Urothelium cell line (cell line): ENCODE measurements around the gene CAMKK1.

Source experiments
- DNase-seq: peaks from one replicate; pipeline ENCODE4 v3.0.0; 2011; ENCODE audit warnings: low spot score, mixed read lengths
- FAIRE-seq: peaks from 2 replicates; lab custom pipeline; 2011; peaks lifted over from hg19 to GRCh38; lab: Jason Lieb, UNC

The CAMKK1 gene

DNA sequence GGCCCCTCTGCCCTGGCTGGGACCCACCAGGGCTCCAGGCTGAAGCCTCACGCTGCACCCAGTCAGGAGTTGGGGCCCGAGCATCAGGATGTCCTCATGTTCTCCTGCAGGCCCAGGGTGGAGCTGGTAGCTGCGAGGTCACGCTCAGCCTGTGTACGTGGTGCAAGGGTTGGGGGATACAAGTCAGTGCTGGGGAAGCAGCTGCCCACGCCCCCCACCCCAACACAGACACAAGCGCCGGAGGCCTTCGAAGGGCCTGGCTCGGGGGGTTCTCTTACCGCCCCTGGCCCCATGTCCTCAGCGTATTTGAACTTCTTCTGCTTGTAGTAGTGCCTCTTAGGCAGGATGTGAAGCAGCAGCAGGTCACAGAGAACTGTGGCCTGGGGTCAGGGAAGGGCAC is 4.9 kb upstream of the CAMKK1 start:
- DNase-seq (no peak), FAIRE-seq (no peak)

DNA sequence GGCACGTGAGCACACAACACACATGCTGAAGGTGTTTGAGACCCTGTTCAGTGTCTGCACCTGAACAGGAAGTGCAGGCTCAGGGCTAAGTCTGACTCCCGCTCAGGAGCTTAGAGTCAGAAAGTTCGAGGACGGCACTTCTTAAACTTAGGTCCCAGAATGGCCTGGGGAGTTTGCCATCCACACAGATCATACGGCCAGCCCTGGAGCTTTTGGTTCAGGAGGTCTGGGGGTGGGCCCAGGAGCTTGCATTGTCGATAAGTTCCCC is 4.0 kb upstream of the CAMKK1 start:
- FAIRE-seq: no peak
- DNase-seq: no peak

- no peak for FAIRE-seq
- DNase-seq: no peak
These were observed 3.5 kb upstream of the CAMKK1 start for GRCh38 chr17:3896108-3896967.

- DNase-seq (no peak), FAIRE-seq (no peak)
These were observed 2.5 kb upstream of the CAMKK1 start for GRCh38 chr17:3895354-3895753.

DNA sequence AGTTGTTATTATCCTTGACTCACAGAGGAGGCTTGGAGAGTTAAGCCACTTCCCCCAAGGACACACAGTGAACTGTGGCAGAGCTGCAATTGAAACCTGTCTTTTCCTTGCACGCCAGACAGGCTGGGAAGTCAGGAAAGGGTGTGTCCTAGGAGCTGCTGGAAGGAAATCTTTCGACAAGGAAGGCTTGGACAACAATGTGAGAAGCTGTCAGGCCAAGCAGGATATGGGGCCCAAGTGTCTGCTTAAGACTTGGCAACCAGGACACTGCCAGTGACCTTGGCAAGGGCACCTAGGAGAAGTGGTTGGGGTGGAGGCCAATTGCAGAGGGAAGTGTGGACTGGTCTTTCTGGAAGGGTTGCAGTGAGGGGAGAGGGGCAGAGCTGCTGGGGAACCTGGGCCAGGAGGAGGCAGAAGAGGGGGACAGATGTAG is 2.1 kb upstream of the CAMKK1 start:
- no peak for DNase-seq
- FAIRE-seq: no peak

DNA sequence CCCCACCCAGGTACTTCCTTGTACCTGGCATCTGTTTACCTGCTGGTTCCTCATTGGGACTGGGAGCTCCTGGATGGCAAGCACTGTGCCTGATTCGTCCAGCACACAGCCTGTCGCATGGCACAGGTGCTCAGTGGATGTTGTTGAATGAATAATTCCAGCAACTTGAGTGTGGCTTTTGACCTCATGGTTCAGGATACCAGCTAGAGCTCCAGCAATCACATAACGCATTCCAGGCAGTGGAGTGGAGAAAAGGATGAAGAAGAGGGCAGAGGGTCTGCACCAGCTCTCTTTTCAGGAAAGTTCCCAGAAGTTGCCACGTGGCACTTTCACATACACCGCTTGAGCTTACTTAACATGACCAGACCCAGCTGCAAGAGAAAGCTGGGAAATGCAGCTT is 1.3 kb upstream of the CAMKK1 start:
- no peak for DNase-seq
- no peak for FAIRE-seq

DNA sequence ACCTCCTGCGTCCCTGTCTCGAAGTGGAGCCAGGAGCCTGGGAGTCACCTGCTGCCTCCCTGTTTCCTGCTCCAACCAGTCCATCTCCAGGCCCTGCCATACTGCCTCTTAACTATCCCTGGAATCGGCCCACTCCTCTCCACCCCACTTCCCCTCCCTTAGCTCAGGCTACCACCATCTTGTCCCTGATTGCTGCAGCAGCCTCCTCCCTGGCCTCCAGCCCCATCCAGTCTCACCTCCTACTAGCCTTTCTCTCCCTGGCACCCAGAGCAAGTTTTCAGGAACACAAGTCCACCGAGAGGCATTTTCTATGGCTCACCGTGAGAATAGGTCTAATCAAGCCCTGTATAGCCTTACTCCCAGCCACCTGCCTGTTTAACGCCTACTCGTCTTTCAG is 865 bp upstream of the CAMKK1 start:
- FAIRE-seq (no peak), DNase-seq (no peak)

DNA sequence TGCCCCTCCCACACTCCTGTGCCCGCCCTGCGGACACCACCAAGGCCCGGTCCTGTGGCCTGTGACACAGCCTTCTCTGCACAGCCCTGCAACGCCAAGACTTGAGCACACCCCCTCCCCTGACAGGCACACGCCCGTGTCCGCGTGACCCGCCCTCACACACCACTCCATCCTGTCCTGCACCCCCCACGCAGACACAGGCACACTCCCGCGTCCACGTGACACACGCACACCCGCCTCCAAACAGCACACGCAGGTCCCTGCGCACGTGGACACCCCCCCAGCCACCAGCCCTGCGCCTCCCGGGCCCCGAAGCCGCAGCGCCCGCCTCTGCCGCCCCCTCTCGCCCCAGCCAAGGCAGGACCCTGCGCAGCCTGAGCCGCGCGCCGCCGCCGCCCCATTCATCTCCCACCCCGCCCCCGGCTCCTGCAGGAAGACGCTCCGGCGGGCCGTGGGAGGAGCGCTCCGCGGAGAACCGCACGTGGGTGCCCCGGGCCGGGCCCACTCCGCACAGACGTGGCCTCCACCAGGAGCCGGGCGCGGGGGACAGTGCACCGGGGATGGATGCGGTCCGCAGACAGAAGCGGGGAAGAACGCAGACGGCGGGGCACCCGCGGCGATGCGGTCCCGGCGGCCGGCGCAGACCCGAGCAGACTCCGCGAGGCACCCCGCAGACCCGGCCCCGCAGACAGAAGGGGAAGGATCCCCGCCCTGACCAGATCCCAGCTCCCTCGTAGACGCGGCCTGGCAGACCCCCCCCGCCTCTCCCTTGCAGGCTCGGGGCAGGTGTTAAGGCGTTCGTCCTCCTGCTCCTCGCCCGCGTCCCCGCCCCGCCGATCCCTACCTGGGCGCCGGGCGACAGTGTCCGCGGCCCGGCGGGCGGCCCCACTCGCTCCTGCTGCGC is 506 bp downstream of the CAMKK1 start:
- peak; percentile 57 for DNase-seq

DNA sequence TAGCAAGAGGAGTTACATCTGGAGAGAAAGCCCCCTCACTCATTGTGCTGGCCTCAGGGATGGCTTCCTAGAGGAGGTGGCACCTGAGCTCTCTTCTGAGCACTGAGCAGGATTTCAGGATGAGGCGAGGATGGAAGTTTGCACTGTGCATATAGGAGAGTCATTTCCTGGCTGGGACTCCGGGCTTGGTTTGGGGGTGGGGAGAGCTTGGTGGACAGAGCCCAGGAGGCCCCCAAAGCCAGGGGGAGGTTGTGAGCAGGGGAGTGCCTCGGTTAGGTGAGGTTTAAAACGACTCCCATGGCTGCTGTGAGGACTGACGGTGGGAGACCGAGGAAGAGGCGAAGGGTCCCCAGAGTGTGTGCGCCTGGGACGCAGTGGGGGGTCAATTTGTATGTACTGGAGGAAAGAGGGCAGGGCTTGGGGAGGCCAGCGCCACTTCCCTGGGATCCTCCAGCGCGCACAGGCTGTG is 1.2 kb downstream of the CAMKK1 start:
- DNase-seq (no peak), FAIRE-seq (no peak)

More for the DNA sequence above, 506 bp downstream of the CAMKK1 start:
- peak; percentile 94 for FAIRE-seq

DNA sequence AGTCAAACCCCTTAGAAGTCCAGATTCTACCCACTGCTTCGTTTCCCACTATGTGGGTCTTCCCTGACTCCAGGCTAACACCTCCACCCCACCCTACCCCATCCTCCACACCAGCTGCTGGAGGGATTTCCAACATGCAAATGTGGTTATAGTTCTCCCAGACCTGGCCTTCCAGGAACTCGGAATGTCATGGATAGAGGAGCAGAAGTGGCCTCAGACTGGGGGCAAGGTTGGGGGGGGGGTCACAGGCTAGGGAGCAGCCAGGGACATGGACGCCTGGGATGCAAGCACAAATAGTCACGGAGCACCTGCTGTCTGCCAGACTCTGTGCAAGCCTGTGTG is 2.0 kb downstream of the CAMKK1 start:
- no peak for FAIRE-seq
- no peak for DNase-seq

- FAIRE-seq (no peak), DNase-seq (peak; percentile 88)
These were observed 2.6 kb downstream of the CAMKK1 start for GRCh38 chr17:3890082-3890877.

DNA sequence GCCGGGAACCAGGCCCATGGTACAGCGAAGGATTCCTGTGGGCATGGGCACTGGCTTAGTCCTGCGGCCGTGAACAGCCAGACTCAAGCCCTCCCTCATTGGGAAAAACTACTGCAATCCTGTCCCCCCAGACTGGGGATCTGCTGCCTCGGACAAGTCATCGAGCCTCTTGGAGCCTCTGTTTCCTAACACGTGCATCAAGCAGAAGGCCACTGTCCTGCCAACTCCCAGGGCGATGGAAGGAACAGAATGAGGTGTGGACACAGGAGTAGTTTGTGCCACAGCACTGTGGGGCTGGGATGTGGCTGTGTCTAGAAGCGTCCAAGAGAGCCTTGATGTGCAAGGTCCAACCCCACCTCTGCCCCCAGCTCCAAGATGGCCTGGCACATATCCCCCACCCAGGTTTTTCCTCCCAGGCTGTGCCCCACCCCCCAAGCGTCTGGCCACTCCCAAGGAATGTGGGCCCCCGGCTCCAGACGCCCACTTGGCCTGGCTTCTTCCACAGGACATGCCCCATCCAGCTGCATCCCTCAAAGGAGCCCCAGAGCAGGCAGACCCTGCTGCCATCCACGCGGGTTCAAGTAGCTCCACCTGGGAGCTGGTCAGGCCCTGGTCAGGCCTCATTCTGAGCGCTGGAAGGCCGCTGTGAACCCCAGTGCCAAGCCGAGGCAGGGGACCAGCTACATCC is 3.4 kb downstream of the CAMKK1 start:
- FAIRE-seq (no peak), DNase-seq (no peak)

- DNase-seq (peak; percentile 80), FAIRE-seq (peak; percentile 66)
These were observed 4.3 kb downstream of the CAMKK1 start for GRCh38 chr17:3888343-3889171.

DNA sequence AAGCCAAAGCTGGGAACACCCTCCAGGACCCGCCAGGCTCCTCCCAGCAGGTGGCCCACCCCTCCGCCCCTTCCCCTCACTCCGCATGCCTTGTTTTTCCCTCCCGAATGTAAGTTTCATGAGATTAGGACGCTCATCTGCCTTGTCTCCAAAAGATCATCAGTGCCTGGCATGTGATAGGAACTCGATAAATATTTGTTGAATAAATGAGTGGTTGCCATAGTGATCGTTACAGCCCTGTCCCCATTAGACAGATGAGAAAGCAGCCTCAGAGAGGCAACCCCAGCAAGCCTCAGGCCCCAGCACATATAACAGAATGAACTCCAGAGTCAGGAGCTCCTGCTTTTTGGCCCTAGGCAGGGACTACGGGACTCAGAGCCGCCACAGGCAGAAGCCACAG is 5.0 kb downstream of the CAMKK1 start:
- no peak for FAIRE-seq

GRCh38 chr17:3887394-3887793 is 5.5 kb downstream of the CAMKK1 start:
- DNase-seq: no peak

More for the DNA sequence above, 5.0 kb downstream of the CAMKK1 start:
- DNase-seq: no peak

DNA sequence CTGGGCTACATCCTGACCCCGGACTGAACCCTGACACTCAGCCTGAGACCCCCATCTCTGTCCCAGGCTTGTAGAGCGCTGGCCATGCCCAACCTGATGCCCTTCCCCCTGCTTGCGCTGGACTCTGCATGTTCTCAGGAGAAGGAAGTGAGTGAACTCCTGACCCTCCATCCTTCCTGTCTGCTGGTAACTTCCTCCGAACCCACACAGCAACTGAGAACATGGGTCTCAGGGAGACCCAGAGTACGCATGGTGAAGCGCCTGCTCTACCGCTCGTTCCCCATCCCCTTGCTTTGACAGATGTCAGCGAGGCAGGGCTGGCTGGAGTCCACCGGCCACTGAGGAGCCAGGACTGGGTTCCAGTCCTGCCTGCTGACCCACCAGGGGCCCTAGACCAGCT is 6.1 kb downstream of the CAMKK1 start:
- no peak for DNase-seq
- FAIRE-seq: no peak

More at GRCh38 chr17:3887394-3887793, 5.5 kb downstream of the CAMKK1 start:
- FAIRE-seq: no peak

GRCh38 chr17:3885970-3886369 is 6.9 kb downstream of the CAMKK1 start:
- no peak for FAIRE-seq
- no peak for DNase-seq

- DNase-seq (no peak), FAIRE-seq (no peak)
These were observed 7.6 kb downstream of the CAMKK1 start for GRCh38 chr17:3885271-3885670.

DNA sequence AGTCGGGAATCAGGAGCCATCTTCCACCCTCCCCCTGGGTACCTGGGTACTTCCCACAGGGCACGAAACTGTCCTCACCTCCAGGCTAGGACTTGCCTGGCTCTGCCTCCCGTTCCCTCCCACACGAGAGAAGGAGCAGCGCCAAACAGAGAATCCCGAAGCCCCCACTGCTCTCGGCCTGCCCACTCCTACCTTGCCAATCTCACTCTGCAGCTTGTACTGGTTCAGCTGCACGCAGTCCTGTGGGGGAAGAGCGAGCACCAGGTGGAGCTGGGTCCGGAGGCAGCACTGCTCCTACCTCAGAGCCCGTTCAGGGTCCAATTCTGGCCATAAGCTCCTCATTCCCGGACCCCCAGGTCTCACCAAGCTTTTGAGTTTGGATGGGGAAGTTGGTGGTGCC is 8.7 kb downstream of the CAMKK1 start:
- DNase-seq: no peak
- FAIRE-seq: no peak

- DNase-seq (no peak), FAIRE-seq (no peak)
These were observed 10.6 kb downstream of the CAMKK1 start for GRCh38 chr17:3882276-3882675.
